ENCODE data around the gene GFRAL.
A peak's percentile ranks its signal among the peaks of the same experiment; 100 is the strongest.

GRCh38 chr6:55445648-55446204 is 118.5 kb downstream of the GFRAL start:
- TF ChIP-seq CTCF (IDR thresholded peaks at IDR 0.05; ENCODE audit: low read length) (peak; percentile 57; the same call in 1 of the 2 replicates), EZH2 (IDR thresholded peaks at IDR 0.05; ENCODE audit: borderline replicate concordance, low read length) (no peak)
